ENCODE results near the gene APOLD1.
"Not testable (repeated sequence)": the region's sequence is repeated elsewhere in the genome, so short reads cannot be mapped to it uniquely, and the experiment has no call there.

APOLD1 gene, protein sequence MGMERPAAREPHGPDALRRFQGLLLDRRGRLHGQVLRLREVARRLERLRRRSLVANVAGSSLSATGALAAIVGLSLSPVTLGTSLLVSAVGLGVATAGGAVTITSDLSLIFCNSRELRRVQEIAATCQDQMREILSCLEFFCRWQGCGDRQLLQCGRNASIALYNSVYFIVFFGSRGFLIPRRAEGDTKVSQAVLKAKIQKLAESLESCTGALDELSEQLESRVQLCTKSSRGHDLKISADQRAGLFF

GRCh38 chr12:12784911-12785814 is at the start of gene APOLD1:
Gene APOLD1, plus strand, starts transcription at chr12:12785659. Its CDS starts 33 bp downstream, at chr12:12785692.
- DNase-seq (ENCODE audit: low read depth in 2 of 2), result no peak

- DNase-seq (ENCODE audit: low read depth in 2 of 2), result no peak
Measured at GRCh38 chr12:12736759-12737676, 48.4 kb upstream of the APOLD1 start.

GRCh38 chr12:12738152-12738551 is 47.3 kb upstream of the APOLD1 start:
- not testable (repeated sequence) for DNase-seq (ENCODE audit: low read depth in 2 of 2)

- DNase-seq (ENCODE audit: low read depth in 2 of 2), result no peak
Measured at GRCh38 chr12:12741660-12742059, 43.8 kb upstream of the APOLD1 start.

GRCh38 chr12:12744546-12745305 is 40.7 kb upstream of the APOLD1 start:
- DNase-seq (ENCODE audit: low read depth in 2 of 2), result no peak

- no peak for DNase-seq (ENCODE audit: low read depth in 2 of 2)
Measured at GRCh38 chr12:12745576-12746211, 39.8 kb upstream of the APOLD1 start.

DNA sequence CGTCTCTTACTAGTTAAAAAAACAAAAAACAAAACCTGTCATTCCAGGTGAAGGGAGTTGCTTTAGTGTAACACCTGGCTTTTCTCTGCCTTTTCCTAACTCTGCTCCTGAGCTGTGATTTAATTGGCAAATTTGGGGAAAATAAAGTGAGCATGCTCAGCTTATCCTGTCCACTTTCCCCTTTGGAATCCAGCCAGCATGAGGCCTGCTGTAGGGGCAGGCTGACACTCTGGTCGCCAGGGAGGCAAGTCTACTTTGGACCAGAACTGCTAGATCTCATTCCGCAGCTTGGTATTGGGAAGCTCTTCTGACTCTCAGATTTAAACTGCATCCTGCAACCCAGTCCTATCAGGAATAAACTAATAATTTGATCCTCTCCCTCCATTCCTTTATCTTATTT is 38.2 kb upstream of the APOLD1 start:
- DNase-seq (ENCODE audit: low read depth in 2 of 2), result no peak

DNA sequence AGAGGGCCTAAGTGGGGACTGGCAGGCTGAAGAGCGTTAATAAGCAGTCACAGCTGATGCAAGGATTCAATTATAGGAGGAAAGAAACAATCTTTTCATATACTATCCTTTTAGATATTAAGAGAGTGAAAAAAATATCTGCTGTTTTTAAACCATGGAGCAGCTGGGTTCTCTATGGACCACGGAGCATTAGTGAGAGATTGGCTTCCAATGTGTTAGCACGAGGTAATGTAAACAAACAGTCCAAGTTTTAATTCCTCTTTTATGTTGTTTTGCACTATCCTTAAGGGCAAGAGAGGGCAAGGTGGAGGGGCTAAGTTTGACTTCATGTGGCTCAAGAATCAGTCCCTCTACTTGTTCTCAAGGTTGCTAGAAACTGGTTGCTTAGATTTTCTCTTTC is 37.4 kb upstream of the APOLD1 start:
- no peak for DNase-seq (ENCODE audit: low read depth in 2 of 2)

- DNase-seq (ENCODE audit: low read depth in 2 of 2), result no peak
Measured at GRCh38 chr12:12749433-12749832, 36.0 kb upstream of the APOLD1 start.

DNA sequence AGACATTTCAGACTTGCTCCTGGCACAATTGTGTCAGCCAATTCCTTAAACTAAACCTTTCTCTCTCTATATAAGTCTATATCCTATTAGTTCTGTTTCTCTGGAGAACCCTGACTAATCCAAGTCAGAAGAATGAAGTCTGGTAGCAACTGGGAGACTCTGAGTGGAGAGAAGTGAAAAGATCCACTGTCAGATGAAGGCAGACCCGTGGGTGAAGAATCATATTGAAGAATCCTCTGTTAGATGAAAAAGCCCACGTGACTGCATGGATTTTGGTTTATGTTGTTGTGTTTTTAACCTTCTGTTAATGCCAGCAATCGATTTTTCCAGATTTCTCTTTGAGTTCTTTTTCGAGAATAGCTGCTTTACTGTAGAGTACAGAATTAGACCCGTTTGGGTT is 29.5 kb upstream of the APOLD1 start:
- no peak for DNase-seq (ENCODE audit: low read depth in 2 of 2)

DNA sequence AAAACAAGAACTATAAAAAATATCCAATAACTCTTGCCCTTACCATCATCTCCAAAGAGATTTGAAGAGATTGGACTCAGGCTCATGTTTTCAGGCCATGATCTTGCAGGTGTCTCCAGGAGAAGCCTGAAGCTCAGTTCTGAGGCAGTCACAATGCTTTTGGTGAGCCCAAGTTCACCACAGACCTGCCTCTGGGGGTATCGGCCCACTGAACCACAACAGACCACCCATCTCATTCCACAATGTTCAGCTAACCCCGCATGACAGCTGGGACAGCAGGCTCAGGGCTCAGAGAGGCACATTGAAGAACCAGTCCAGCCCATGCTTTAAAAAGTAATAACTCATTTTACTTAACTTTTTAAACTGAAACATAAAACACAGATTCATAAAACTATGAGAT is 28.3 kb upstream of the APOLD1 start:
- no peak for DNase-seq (ENCODE audit: low read depth in 2 of 2)

DNA sequence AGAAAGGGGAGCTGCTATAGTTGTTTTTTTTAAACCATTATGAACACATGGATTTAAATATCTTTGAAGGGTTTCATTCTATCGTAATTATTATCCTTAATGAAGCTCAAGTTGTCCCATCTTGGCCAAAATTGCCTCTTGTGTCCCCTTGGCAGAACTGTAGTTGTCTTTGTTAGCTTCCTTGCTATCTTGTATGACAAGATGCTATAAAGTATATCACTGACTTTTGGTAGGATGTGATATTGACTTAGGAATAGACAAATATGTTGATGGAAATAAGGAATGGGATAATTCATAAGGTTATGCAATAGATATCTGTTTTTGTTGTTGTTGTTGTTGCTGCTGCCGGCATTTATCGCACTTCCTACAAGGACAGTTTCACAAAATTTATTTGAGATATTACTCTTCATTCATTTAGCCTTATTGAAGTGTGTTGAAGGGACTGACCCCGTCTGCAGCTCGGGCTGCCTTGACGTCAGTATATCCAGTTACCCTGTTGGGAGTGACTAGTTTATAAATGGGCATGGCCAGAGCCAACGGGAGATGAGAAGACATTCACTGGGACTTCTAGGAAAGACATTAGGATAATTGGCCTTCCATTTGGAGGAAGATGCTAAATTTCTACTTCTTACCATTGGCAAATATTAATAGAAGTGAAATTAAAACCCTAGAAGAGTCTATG is 26.1 kb upstream of the APOLD1 start:
- no peak for DNase-seq (ENCODE audit: low read depth in 2 of 2)

GRCh38 chr12:12764824-12765223 is 20.6 kb upstream of the APOLD1 start:
- DNase-seq (ENCODE audit: low read depth in 2 of 2), result no peak

DNA sequence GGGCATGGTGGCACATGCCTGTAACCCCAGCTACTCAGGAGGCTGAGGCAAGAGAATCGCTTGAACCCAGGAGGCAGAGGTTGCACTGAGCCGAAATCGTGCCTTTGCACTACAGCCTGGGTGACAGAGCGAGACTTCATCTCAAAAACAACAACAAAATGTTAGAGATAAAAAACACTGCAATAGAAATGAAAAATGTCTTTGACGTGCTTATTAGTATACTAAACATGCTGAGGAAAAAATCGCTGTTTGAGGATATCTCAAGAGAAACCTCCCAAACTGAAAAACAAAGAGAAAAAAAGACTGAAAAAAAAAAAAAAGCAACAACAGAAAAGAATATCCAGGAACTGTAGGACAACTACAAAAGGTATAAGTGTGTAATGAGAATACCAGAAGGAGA is 15.2 kb upstream of the APOLD1 start:
- no peak for DNase-seq (ENCODE audit: low read depth in 2 of 2)

GRCh38 chr12:12774791-12775190 is 10.7 kb upstream of the APOLD1 start:
- DNase-seq (ENCODE audit: low read depth in 2 of 2), result no peak

DNA sequence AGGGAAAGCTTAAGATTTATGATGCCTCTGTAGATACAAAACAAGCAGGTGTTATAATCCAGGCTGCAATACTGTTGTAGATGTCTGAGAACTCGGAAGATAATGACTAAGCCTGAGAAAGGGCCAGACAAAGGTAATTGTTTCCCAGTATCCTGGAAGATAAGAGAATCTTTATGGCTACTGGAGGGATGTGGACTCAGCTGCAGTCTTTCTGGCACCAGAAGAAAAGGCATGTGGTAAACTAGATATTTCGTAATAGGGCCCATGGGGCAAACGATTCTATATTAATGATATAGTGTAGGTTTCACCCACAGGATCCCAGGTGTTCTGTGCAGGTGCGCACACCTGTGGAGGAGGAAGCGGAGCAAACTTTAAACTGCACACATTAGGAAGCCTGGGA is 9.2 kb upstream of the APOLD1 start:
- no peak for DNase-seq (ENCODE audit: low read depth in 2 of 2)

- DNase-seq (ENCODE audit: low read depth in 2 of 2), result no peak
Measured at GRCh38 chr12:12777092-12777491, 8.4 kb upstream of the APOLD1 start.

- DNase-seq (ENCODE audit: low read depth in 2 of 2), result no peak
Measured at GRCh38 chr12:12779007-12779406, 6.5 kb upstream of the APOLD1 start.

GRCh38 chr12:12779529-12779928 is 5.9 kb upstream of the APOLD1 start:
- DNase-seq (ENCODE audit: low read depth in 2 of 2), result no peak

DNA sequence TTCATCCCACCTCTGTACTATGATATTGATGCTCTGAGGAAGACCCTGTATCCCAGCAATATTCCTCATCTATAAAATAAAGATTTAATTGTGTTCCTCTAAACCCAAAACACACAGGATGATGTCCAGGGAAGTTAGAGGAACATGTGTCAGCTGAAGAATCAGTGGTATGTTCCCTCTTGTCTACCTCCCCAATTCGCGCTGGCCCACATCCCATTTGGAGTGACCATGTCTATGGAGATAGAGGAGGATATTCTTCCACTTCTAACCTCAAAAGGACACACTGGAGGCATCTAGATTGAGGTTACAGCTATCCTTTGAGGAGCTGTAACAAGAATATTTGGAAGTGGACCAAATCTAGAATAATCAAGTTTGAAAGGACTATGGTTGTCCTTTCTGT is 1.3 kb upstream of the APOLD1 start:
- DNase-seq (ENCODE audit: low read depth in 2 of 2), result no peak
